Measurements from ENCODE around the gene SLC22A12.

The SLC22A12 gene

DNA sequence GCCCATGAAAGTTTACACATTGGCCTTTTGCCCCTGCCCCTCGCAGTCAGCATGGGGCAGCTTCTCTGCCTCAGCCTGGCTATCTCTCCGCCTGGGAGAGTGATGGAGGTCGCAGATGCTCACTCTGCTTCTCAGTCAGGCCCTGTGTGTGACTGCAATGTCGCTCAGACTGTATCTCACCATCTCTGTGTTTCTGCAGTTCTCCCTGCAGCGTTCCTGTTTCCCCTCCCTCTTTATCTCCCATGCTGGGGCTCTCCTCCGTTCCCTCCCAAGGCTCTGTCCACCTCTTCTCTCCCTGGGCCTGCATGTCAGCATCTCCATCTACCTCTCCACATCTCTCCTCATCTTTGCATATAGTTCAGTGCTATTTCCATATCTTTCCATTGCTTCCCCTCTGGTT, 38.1 kb downstream of the SLC22A12 start:
- no peak for DNase-seq

DNA sequence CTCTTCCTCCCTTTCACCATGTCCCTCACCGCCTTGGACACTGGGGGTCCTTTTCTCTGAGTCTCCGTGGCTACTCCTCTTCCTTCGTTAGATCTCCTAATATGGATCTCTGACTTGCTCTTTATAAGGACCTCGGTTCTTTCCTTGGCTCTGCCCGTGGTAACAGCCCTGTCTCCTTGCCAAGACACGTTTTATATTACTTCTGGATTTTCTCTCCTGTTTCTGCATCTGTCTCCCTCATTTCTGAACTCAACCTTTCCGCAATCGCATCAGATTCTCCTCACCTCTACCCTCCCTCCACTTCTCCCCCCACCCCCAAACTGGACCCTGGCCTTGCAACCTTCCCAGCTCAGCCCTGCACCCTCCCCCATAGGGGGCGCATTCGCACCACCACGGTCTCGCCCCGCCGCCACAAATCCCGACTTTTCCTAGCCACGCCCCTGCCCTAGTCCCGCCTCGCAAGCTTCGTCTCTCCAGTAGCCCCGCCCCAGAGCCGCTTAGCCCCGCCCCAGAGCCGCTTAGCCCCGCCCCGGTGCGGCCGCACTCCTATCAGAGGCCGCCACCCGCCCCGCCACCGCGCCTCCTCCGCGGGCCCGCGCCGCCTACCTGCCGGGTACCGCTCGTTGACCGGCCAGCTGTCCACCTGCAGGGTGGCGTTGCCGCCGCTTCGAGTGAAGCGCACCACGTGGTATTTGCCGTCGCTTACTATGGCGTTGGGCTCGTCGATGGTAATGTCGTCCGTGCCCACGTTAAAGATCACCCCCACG, 39.0 kb downstream of the SLC22A12 start:
- DNase-seq, result no peak

DNA sequence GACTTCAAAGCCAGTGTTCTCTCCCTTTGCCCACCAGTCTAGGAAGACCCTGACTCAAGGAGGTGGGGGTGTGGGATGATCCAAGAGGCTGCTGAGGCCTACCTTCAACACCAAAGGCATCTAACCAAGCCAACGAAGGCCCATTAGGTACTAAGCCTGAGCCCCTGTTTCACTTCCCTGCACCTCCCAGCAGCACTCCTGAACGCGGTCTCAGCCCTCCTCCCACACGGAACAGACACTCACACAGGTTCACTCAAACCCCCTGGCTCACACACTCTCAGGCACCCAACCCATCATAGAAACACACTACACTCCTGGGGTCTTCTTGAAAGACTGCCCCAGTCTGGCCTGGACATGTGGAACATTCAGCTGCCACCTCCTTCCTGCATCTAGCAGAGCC, 40.7 kb downstream of the SLC22A12 start:
- no peak for DNase-seq

DNA sequence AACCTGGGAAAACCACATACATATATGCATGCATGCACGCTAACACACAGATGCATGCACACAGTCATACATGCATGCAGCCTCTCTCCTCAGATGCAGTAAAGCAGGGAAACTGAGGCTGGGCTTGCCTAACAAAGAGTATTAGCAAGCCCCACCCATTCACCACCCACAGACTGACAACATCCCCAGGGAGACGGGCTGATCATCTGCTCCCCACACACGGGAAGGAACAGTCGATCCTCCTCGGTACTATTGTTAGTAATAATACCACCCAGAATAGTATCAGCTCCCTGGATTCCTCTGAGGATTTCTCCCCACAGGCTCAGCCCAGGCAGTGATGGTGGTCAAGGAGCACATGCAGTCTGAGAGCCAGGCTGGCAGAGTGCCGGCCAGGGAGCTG, 41.2 kb downstream of the SLC22A12 start:
- DNase-seq, result no peak

DNA sequence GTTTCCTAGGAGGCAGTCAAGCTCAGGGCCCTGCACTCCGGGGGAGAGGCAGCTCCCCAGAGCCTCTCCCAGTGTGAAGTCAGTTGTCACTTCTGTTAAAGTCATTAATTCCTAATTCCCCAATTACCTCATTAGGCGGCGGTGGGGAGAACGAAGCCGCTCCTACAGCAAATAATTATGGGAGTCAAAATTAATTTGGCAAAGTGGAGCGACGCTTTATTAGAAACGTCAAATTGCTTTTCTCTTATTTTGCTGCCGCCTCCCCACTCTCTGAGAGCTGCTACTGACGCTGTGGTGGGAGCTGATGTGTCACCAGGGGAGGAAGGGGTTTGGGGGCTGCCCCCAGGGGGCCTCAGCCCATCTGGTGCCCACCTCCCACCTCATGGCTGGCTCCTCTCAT, 41.6 kb downstream of the SLC22A12 start:
- DNase-seq, result no peak

DNA sequence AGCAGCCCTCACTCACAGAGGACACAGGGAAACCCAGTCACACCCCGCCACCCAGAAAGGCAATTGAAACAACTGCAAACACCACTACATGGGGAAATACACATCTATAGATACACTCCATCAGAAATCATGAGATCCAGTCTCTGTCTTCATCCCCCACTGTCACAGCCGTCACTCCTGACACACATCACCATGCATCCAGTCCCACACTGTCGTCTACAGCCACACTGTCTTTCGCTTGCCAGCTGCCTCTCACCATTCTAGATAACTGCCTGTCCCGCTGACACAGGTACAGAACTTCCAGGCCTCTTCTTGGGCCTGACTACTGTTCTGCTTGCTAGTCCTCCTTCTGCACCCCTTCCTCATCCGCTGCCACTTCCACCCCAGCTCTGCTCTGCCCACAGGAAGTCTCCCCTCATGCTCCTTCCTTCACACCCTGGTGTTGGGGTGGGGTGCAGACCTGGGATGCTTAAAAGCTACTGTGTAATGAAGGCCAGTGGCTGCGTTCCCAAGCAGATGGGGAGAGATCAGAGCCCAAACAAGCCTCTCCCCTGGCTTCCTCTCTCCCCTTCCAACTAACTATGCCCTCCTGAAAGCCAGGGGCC, 42.6 kb downstream of the SLC22A12 start:
- no peak for DNase-seq

DNA sequence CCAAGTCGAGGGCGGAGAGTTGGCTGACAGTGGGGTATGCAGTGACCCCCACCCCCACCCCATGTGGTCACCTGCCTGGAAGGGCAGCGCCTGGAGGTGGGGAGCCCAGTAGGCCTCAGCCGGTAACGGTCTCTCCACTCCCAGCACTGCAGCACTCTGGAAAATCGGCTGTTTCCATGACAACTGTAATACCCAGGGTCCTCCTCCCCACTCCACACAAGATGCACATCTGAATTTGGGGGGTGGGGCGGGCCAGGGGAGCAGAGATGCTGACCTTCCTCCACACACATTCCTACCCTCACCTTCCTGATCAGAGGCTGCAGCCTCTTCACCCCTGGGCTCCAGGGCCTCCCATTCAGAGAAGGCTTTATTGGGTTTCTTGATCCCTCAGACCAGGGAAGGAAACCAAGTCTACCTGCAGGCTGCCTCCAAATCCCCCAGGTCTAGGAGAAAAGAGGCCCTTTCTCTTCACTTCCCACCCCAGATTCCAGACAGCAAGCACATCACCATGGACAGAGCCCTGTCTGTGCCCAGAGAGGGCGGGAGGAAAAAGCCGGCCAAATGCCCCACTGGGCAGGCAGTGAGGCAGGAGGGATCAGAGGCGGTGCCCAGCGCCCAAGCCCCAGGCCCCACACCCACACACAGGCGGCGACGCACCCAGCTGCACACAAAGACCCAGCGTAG, 46.5 kb downstream of the SLC22A12 start:
- no peak for DNase-seq

DNA sequence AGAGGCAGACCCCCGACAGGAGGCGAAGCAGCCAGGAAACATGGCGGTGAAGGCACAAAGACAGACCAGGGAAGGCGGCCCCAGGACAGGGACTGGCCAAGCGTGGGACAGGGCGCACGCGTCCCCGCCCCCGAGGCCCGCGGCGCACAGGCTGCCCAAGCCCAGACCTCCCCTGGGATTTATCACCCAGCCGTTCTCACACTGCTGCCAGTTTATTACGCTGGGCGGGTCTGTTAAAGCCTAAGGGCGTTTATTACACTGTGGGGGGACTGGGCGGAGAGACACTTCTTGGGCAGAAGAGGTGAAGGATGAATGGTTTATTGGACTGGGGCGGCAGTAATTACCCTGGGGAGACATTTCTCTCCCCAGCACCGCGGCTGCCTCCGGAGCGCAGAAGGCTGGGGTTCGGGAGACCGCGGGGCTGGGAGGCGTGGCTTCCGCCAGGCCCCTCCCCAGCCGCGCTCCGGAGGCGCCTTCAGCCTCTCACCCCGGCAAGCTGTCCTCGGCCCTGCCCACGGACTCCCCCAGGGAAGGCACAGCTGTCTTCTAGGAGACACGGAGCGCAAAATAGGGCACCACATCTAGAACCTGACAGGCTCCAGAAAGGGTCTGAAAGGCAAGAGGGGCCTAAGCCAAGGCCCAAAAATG, 47.1 kb downstream of the SLC22A12 start:
- DNase-seq, result no peak

DNA sequence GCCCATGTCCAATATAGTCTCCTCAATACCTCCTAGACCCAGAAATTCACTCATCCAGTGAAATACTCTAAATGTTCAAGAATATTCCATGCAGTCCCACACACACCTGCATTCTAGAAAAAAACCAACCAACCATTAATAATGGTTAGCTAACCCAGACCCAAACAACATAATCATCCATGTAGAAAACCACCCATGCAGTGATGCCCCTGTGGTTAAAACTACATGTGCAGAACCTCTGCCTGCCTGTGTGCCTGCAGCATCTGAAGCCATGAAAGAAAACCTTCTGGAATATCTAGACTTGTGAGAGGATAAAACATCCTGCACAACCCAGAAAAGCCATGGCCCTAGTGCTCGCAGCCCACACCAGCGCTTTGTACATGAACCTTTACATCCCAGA, 47.8 kb downstream of the SLC22A12 start:
- no peak for DNase-seq

DNA sequence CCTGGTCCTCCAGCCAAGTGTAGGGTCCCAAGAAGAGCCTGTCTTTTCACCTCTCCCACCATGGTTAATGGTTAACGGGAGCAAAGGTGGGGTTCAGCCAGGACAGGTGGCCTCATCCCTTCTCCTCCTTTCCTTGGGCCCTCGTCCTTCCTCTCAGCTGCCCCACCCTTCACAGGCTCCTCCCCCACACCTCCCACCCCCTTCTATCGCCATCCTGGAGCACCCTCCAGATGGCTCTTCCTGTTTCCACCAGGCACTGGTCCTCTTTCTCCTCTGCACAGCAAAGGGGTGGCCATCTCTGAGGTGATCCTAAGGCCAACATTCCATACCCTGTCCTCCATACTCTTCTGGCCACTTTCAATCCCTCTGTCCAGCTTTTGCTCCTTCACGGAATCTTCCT, 48.9 kb downstream of the SLC22A12 start:
- no peak for DNase-seq

DNA sequence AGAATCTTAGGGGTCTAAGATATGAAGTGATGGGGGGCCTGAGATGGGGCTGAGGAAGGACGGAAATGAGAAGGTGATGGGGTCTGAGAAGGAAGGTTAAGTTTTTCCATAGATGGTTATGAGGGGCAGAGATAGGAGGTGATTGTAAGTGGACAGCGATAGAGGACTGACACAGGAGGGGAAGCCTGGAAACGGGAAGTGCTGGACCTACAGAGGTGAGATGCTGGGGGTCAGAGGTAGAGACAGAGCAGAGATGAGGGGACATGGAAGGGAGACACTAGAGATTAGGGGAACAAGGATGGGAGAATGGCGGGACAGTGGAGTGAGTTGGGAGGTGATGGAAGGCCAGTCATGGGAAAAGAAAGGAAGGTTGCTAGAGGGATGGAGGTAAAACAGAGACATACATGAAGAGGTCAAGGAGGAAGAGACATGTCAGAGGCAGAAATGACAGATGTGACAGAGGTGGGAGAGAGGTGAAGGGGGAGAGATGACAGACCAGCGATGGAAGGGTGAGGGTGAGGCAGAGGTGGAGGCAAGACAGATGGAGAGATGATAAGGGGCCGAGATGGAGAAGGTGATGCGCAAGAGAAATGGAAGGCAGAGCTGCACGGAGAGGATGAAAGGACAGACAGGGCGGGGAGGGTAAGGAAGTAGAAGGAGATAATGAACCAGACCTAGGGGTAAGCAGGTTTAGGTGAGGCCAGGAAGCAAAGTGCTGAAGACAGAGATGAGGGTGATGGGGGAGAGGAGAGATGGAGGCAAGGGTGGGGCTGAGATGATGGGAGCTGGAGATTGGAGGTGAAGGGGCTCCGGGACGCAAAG, 50.8 kb downstream of the SLC22A12 start:
- DNase-seq, result no peak

DNA sequence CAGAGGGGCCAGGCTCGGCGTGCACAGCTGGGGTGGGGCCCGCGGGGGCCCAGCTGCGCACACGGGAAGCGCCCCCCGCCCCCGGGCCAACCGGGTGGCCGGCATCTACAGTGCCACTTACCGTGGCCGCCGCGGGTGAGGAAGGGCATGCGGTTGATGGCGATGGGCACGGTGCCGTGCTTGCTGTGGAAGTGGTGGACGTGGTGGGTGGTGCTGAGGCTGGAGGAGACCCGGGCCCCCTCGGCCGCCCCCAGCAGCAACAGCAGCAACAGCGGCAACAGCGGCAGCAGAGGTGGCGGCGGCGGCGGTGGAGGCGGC, 51.4 kb downstream of the SLC22A12 start:
- no peak for DNase-seq

DNA sequence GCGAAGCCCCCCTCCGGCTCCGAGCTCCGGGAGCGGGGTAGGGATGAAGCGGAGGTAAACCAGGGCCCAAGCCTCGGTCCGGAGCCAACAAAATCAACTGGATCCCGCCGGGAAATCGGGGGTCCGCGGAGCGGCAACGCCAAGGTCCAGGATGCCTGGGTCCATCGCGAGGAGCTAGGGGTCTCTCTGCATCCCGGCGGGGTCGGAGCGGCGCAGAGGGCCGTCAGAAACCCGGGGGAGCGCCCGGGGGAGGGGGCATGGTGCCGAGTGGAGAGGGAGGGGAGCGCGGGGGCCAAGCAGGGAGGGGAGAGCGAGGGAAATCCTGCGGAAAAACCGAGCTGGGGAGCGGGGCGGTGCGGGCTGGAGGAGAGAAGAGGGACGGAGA, 51.8 kb downstream of the SLC22A12 start:
- DNase-seq, result no peak

DNA sequence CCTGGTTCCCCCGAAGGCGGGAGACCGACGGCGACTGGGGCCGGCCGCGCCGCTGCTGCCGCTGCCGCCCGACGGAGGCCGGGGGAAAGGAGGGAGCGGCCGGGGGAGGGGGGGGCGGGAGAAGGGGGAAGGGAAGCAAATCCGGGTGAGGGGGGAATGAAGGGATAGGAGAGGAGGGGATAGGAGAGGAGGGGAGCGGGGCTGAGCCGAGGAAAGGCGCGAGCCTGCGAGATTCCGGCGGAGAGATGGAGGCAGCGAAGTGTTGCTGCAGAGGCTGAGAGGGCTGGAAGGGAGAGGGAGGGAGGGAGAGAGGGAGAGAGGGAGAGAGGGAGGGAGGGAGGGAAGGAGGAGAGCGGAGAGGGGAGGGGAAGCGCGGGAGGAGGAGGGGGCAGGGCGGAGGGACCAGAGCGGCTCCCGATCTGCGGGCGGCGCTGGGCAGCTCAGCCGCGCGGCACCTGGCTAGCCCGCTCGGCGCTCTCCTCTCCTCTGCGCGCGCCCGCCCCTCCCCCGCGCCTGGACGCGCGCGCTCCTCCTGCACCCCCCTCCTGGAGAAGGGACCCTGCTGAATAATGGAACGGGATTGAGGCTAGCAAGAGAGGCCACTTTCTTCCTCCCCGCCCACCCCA, 52.3 kb downstream of the SLC22A12 start:
- DNase-seq, result no peak

DNA sequence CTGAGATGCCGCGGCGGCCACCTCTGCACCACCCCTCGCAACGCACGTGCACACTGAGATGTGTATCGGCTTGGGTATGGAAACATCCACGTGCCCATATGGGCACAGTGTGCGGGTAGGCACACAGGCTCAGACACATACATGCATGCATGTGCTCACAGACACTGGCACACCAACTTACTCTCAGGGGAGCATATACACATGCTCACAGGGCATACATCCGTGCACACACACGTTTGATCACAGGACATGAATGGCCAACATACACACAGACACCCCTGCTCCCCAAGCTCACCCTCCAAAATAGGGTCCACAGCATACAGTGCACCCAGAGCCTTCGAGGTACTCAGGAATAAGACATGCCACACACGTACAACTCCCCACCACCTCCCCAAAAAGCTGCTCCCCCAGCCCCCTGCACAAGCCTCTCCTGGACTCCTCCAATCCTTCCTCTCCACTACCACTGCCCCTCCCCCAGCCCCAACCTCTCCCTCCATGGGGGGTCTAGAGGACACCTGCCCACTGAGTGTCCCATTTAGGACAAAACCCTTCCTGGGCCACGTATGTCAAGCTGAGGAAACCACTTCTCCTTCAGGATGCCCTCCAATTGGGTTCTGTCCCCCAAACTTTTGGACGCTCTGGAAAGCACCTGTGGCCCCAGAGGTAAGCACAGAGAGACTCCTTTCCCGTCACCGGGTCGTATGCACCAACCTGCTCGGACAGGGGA, 53.1 kb downstream of the SLC22A12 start:
- DNase-seq, result no peak

DNA sequence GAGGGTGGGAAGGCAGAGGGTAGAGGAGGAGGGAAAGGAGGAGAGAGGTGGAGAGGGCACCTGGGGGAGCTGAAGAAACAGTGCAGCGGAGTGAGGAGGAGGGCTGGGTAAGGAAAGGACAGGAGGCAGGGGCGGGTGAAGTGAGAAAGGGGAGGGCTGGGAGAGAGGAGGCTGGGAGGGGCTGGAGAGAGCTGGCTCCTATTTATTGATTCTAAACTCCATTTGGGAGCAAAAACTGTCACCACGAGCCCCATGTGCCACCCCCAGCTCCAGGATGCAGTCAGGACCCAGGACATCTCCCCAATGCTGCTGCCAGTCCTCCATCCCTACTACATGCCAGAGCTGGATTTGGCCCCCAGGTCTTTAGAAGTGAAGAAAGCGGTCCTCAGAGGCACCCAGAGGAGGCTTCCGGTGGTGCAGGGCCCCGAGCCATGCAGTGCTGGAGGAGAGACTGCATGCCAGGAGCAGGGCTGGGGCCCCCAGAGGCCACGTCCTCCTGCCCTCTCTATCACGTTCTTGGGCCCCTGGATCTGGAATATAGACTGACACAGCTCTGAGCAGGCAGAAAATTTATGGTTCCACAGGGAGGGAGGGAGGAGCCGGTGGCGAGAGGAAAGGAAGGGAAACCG, 53.7 kb downstream of the SLC22A12 start:
- DNase-seq, result no peak

DNA sequence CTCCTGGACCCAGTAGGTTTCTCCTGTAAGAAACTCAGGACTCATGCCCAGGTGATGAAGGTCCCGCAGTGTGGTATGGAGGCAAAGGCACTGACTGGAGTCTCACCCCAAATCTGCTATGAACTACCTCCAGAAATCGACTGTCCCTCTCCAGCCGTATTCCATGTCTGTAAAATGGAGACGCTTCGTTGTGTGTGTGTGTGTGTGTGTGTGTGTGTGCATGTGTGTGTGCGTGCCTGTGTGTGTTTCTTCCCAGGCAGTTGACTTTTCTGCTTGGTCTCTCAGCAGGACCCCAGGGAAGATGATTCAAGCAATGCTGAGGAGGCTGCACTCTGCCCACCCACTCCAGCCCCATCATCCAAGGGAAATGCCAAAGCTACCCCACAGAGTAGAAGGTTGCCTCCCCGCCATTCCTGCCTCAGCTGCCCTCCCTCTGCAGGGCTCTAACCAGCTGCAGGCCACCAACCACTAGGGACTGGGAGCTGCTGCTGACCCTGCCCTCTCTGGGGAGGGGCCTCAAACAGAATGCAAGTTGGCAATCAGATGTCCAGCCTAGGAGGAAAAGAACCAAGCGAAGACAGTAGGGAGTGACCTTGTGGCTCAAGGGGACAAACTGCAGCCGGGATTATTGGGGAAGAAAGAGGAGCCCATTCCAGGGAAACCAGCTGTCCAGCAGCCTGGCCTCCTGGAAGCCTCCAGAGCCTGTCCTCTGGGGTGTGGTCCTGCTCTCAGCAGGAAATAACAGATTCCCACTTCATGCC, 56.2 kb downstream of the SLC22A12 start:
- DNase-seq, result no peak

DNA sequence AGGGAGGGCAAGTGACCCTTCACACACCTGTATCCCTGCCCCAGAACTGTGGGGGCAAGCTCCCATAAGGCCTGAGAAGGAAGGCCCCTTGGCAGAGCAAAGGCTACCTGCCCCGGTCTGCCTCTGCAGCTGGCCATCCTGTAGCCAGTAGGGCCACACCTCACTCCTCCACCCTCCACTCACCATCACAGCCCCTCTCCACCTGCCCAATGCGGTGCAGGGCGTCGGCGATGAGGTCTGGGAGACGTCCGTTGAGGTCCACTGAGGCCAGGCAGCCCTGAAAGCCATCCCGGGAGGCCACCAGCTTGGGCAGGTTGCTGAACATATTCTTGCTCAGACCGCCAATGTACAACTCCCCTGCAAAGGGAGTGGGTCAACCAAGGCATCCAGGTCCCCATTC, 57.5 kb downstream of the SLC22A12 start:
- no peak for DNase-seq

DNA sequence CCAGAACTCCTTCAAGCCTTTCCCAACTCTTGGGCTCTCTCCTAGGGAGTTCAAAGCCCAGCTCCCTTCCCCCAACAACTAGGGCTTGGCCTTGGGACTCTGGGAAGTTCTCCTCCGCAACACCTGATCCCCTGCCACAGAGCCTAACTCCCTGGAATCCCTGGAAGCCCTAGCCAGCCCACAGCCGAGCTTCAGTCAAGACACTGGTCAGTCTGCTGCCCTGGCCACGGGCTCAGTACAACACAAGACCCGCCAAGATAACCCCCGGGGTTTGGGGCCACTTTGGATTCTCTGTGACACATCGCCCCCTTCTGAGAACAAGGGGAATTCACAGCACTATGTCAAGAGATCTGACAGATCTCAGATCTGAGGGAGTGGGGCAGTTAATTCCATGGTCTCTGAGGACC, 58.3 kb downstream of the SLC22A12 start:
- DNase-seq, result no peak

DNA sequence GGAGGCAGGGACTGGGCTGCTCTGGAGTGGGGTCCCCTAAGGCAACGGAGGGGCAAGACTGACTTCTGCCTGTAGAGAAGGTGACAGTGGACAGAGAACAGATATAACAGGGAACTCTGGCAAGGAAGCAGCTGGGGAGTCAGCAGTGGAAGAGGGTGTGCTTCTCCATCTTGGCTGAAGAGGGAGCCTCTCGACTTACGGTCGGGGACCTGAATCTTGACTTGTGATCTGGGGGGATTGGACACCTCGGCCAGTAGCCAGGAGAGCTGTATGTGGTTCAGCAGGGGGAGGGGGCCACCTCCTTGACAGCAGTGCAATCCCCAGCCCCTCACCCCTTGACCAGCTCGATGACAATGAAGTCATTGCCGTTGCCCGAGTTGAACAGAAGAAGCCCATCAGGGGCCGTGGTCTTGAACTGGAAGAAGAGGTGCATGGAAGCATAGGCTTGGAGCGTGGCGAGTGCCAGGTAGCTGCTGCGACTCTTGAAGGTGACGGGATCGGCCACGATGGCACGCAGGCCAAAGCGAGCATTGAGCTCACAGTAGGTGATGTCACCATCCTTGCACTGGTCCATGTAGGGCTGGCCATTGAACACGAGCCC, 60.0 kb downstream of the SLC22A12 start:
- DNase-seq, result no peak

Measured in NCI-H446 treated with DMSO at 0.1 percent for 48 hours (cell line).